Activated naive CD4-positive, alpha-beta T cell treated with anti-CD3 and anti-CD28 coated beads for 36 hours (primary cell): Measurements from ENCODE around the gene MMP24. TPM values are rescaled to one million over a fixed set of nuclear protein-coding genes. Genes with fewer than 3 reads are reported as not detected.

Experiments used
- CTCF ChIA-PET: fragments of 350-600 bp; sonication (Branson Sonifier 250); formaldehyde crosslinking; loops from one replicate; lab custom pipeline; 2021; ENCODE audit warnings: antibody characterized with exemption; lab: Charles Lee
- DNase-seq: peaks from one replicate; pipeline ENCODE4 v3.0.0-alpha.2; 2020
- H3K27ac Mint-ChIP-seq: one replicate; pipeline ENCODE4 v1.8.0; 2021; ENCODE audit warnings: mild to moderate bottlenecking, mixed read lengths
- H3K27me3 Mint-ChIP-seq: one replicate; pipeline ENCODE4 v1.8.0; 2021; ENCODE audit warnings: low read depth, mixed read lengths
- H3K36me3 Mint-ChIP-seq: one replicate; pipeline ENCODE4 v1.8.0; 2021; ENCODE audit warnings: low read depth, mixed read lengths
- H3K4me1 Mint-ChIP-seq: one replicate; pipeline ENCODE4 v1.8.0; 2021; ENCODE audit warnings: low read depth, mixed read lengths
- H3K4me3 Mint-ChIP-seq: one replicate; pipeline ENCODE4 v1.8.0; 2021; ENCODE audit warnings: mild to moderate bottlenecking, moderate library complexity, mixed read lengths
- H3K9me3 Mint-ChIP-seq: one replicate; pipeline ENCODE4 v1.8.0; 2021; ENCODE audit warnings: mixed read lengths
- intact Hi-C: fragments of 100-400 bp; cut with micrococcal nuclease; formaldehyde crosslinking; loops from one replicate; pipeline ENCODE4 v1.15.1; 2023
- total RNA-seq, 2 experiments: library from RNA; stranded (reverse); gene quantifications; one replicate each; pipeline ENCODE4 v1.2.3, GENCODE V29; 2021

The MMP24 gene
- total RNA-seq, 2 experiments from 2014 or later = not detected

DNA sequence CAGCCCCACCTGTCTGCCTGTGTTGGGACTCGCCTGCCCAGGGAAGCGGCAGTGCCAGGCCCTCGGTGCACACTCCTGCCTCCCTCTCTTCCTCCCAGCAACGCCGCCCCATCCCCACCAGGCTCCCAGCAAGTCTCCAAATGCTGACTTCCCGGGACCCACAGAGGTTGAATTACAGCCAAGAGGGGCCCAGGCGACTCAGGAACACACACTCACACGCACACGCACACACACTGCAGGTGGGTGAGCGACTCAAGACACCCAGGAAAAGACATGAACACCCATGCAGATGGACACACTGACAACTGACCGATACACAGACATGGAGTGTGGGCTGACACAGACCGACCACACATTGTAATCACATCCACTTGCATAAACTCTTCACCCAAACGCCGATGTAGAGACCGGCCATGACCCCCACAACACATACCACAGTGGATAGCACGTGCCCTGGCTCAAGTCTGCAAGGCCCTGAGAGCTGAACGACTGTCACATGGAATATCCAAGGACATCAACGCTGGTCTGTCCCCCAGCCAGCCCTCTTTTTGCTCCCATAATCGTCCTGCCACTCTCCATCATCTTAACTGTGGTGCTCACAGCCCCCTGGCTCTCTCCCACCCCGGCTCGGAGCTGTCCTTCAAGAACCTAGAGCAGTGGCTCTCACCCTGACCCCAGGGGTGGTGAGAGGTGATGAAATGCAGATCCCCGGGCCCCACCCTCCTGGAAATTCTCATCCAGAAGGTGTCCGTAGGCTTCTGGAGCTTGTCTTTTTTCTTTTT is 66.2 kb downstream of the MMP24 start:
- no peaks in the 10 kb centered on the region for H3K4me1 Mint-ChIP-seq
- CTCF ChIA-PET = no interaction called here

GRCh38 chr20:35293303-35294292 is 67.1 kb downstream of the MMP24 start:
- no peaks in the 10 kb centered on the region for H3K36me3 Mint-ChIP-seq
- CTCF ChIA-PET = no interaction called here
- no peak for DNase-seq
- H3K4me1 Mint-ChIP-seq = no peaks in the 10 kb centered on the region
- H3K9me3 Mint-ChIP-seq = no peaks in the 10 kb centered on the region
- intact Hi-C loops = no loop called here
- no peaks in the 10 kb centered on the region for H3K27me3 Mint-ChIP-seq
- no peak overlapping the region for H3K27ac Mint-ChIP-seq
- no peak overlapping the region for H3K4me3 Mint-ChIP-seq

More for the DNA sequence above, 66.2 kb downstream of the MMP24 start:
- no peaks in the 10 kb centered on the region for H3K27me3 Mint-ChIP-seq
- DNase-seq = no peak
- H3K9me3 Mint-ChIP-seq = no peaks in the 10 kb centered on the region
- H3K36me3 Mint-ChIP-seq = no peaks in the 10 kb centered on the region
- intact Hi-C loops = no loop called here
- H3K4me3 Mint-ChIP-seq = no peak overlapping the region
- H3K27ac Mint-ChIP-seq = no peak overlapping the region

GRCh38 chr20:35294293-35294685 is 67.8 kb downstream of the MMP24 start:
- Mint-ChIP-seq H3K4me1 (no peaks in the 10 kb centered on the region), H3K27ac (no peak overlapping the region), H3K27me3 (no peaks in the 10 kb centered on the region), H3K36me3 (no peaks in the 10 kb centered on the region), H3K9me3 (no peaks in the 10 kb centered on the region), H3K4me3 (no peak overlapping the region)
- no peak for DNase-seq
- CTCF ChIA-PET = no interaction called here
- intact Hi-C loops = no loop called here

DNA sequence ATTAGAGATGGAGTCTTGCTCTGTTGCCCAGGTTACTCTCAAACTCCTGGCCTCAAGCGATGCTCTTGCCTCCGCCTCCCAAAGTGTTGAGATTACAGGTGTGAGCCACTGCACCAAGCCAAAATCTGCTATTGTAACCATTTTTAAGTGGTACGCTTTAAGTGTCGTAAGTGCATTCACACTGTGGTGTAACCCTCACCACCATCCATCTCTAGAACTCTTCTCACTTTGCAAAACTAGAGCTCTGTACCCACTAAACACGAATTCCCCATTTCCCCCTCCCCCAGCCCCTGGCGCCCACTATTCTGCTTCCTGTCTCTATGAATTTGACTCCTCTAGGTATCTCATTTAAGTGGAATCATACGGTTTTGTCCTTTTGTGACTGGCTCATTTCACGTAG is 68.6 kb downstream of the MMP24 start:
- no peak overlapping the region for H3K27ac Mint-ChIP-seq
- CTCF ChIA-PET = no interaction called here
- H3K4me3 Mint-ChIP-seq = no peak overlapping the region

DNA sequence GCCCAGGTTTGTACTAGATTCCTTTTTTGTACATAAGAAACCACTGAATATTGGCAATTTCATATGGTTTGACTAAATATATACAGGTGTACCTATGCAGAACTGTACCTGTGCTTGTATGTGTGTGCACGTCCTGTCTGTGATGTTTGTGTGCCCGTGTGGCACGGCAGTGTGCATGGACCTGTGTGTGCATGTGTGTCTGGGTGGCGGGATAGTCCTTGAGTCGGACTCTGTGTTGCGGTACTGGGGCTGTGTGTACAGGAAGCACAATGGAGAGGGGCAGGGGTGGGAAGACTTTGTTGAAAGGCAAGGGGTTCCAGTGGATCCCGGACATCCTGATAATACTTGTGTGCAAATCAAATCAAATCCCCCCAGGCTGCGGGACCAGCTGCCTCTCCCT is 69.2 kb downstream of the MMP24 start:
- no peaks in the 10 kb centered on the region for H3K9me3 Mint-ChIP-seq

More for the DNA sequence above, 68.6 kb downstream of the MMP24 start:
- no peak for DNase-seq
- no peaks in the 10 kb centered on the region for H3K4me1 Mint-ChIP-seq
- intact Hi-C loops = no loop called here
- H3K9me3 Mint-ChIP-seq = no peaks in the 10 kb centered on the region
- H3K36me3 Mint-ChIP-seq = no peaks in the 10 kb centered on the region
- no peaks in the 10 kb centered on the region for H3K27me3 Mint-ChIP-seq

DNA sequence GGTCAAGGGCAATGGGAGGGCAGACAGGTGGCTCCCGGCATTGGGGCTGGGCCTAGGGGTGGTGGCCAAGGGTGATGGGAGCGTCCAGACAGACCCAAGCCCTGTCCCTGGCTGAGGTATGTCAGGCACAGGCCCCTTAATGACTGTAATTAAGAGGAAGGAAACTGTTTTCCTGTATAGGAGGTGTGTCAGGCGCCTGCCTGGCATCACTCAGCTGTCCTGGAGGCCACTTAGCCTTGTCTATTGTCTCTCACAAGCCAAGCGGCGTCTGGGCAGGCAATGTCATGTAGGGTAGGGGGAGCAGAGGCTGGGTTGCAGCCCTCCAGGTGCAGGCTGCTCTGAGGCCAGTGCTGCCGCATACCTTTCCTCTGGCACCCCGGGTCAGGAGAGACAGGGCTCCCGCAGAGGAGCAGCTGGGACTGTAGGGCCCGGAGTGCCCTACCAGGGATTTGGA is 69.6 kb downstream of the MMP24 start:
- no peaks in the 10 kb centered on the region for H3K27me3 Mint-ChIP-seq
- H3K4me1 Mint-ChIP-seq = no peaks in the 10 kb centered on the region
- no peak overlapping the region for H3K4me3 Mint-ChIP-seq
- no peaks in the 10 kb centered on the region for H3K9me3 Mint-ChIP-seq
- no peak for DNase-seq
- H3K36me3 Mint-ChIP-seq = no peaks in the 10 kb centered on the region
- intact Hi-C loops = no loop called here
- CTCF ChIA-PET = no interaction called here
- H3K27ac Mint-ChIP-seq = no peak overlapping the region

More for the DNA sequence above, 69.2 kb downstream of the MMP24 start:
- H3K4me3 Mint-ChIP-seq = no peak overlapping the region
- H3K36me3 Mint-ChIP-seq = no peaks in the 10 kb centered on the region
- no peaks in the 10 kb centered on the region for H3K4me1 Mint-ChIP-seq
- CTCF ChIA-PET = no interaction called here
- intact Hi-C loops = no loop called here
- H3K27ac Mint-ChIP-seq = no peak overlapping the region
- H3K27me3 Mint-ChIP-seq = no peaks in the 10 kb centered on the region
- DNase-seq = no peak

GRCh38 chr20:35297155-35297554 is 70.7 kb downstream of the MMP24 start:
- CTCF ChIA-PET = no interaction called here
- Mint-ChIP-seq H3K4me1 (no peaks in the 10 kb centered on the region), H3K9me3 (no peaks in the 10 kb centered on the region), H3K27me3 (no peaks in the 10 kb centered on the region), H3K4me3 (no peak overlapping the region), H3K36me3 (no peaks in the 10 kb centered on the region), H3K27ac (no peak overlapping the region)
- no peak for DNase-seq
- intact Hi-C loops = no loop called here

DNA sequence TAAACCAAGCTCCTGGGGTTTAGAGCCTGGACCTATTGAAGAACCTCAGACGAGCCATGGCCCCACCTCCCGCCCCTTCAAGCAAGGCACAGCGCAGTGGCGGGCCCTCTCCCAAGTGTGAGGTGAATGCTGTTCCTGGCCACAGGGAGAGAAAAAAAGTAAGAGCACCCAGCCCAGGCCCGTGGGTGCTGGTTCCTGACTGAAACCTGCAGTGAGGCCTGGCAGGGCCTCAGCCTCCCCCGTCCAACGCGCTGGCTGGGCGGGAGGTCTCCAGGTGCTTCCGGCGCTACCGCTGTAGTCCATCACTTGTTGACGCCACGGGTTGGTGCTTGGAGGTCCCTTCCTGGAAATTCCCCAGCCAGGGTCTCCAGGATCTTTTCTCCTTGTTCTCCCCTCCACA is 71.2 kb downstream of the MMP24 start:
- intact Hi-C loops = no loop called here
- no peak overlapping the region for H3K4me3 Mint-ChIP-seq
- no peaks in the 10 kb centered on the region for H3K27me3 Mint-ChIP-seq
- CTCF ChIA-PET = no interaction called here
- H3K9me3 Mint-ChIP-seq = no peaks in the 10 kb centered on the region
- H3K36me3 Mint-ChIP-seq = no peaks in the 10 kb centered on the region
- no peak for DNase-seq
- peaks cover 4% of the 10 kb centered on the region for H3K4me1 Mint-ChIP-seq
- no peak overlapping the region for H3K27ac Mint-ChIP-seq

- Mint-ChIP-seq H3K9me3 (no peaks in the 10 kb centered on the region), H3K4me1 (peaks cover 9% of the 10 kb centered on the region), H3K27ac (no peak overlapping the region), H3K27me3 (no peaks in the 10 kb centered on the region), H3K36me3 (no peaks in the 10 kb centered on the region), H3K4me3 (no peak overlapping the region)
- intact Hi-C loops = no loop called here
- DNase-seq = no peak
- CTCF ChIA-PET = interaction anchor here (0.6 to 0.7 kb wide), 2 partner anchors 9 to 105 kb away, joined by 3 read pairs; no protein-coding TSS in a partner anchor
These were observed 71.8 kb downstream of the MMP24 start for GRCh38 chr20:35298264-35298663.

GRCh38 chr20:35299780-35300179 is 73.3 kb downstream of the MMP24 start:
- Mint-ChIP-seq H3K4me1 (peaks cover 21% of the 10 kb centered on the region), H3K36me3 (no peaks in the 10 kb centered on the region), H3K27ac (no peak overlapping the region), H3K4me3 (no peak overlapping the region), H3K27me3 (no peaks in the 10 kb centered on the region), H3K9me3 (no peaks in the 10 kb centered on the region)
- CTCF ChIA-PET = interaction anchor here (0.8 to 2.2 kb wide), 2 partner anchors 9 to 30 kb away, joined by 3 to 14 read pairs; no protein-coding TSS in a partner anchor
- no peak for DNase-seq
- intact Hi-C loops = loop anchor here (10.0 kb wide), 1 partner anchor 155 kb away; the partner anchor contains the start of gene EDEM2

DNA sequence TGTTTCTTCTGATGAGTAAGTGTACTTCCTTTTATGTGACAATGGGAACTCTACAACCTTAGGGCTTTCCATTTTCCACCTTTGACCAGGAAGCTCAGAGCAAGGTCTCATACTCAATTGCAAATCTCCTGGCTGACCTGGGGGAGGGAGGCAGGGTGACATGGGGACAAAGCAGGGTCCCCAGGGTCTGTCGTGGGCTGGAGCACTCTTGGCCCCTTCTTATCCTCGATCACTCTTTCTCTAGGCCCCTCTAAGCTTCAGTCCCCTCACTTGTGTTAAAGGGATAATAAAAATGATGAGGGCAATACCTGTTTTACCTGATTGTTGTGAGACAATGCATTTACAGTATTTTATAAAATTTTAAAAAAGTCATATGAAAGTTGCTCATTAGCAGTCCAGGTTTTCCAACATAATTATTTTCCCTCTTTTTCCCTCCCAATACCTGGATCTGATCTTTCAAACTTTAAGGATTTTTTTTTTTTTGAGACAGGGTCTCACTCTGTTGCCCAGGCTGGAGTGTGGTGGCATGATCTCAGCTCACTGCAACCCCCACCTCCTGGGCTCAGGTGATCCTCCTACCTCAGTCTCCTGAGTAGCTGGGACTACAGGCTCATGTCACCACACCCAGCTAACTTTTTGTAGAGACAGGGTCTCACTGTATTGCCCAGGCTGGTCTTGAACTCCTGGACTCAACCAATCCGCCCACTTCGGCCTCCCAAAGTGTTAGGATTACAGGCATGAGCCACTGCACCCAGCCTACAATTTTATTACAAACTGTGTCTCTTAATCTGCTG is 74.2 kb downstream of the MMP24 start:
- Mint-ChIP-seq H3K9me3 (no peaks in the 10 kb centered on the region), H3K27ac (no peak overlapping the region), H3K4me3 (no peak overlapping the region), H3K36me3 (no peaks in the 10 kb centered on the region), H3K4me1 (peaks cover 30% of the 10 kb centered on the region), H3K27me3 (no peaks in the 10 kb centered on the region)
- no peak for DNase-seq
- CTCF ChIA-PET = interaction anchor here (2.2 to 8.2 kb wide), 2 partner anchors 29 to 140 kb away, joined by 14 to 62 read pairs; partner anchors contain the start of gene GDF5
- intact Hi-C loops = loop anchor here (10.0 kb wide), 1 partner anchor 156 kb away; the partner anchor contains the start of gene EDEM2
